OCI-LY7 (cell line): Measurements from ENCODE around the gene PIGC.

ENCODE experiments used
- CTCF ChIP-seq: fragments of 200-600 bp; sonication (generic); conservative IDR thresholded peaks from 2 replicates; pipeline ENCODE4 v1.5.1; 2014; ENCODE audit warnings: mild to moderate bottlenecking, antibody characterized with exemption, low read length, moderate library complexity, mixed read lengths
- EZH2phosphoT487 ChIP-seq: fragments of 200-600 bp; sonication (generic); IDR thresholded peaks from 2 replicates; pipeline ENCODE4 v1.6.1; 2018; ENCODE audit warnings: low read depth, borderline replicate concordance, mild to moderate bottlenecking, mixed run types, antibody characterized with exemption, low read length, moderate library complexity, mixed read lengths

- TF ChIP-seq CTCF (no peak), EZH2phosphoT487 (no peak)
Observed at GRCh38 chr1:172465617-172466016, 21.7 kb upstream of the PIGC start.
